H1 (cell line): ENCODE measurements around the gene CD247. TPM values are rescaled to one million over a fixed set of nuclear protein-coding genes. Genes with fewer than 3 reads are reported as not detected.

Experiments used
- CTCF ChIA-PET: fragments of 300-600 bp; sonication (Branson Sonifier 250); formaldehyde crosslinking; loops from one replicate; lab custom pipeline; 2021; ENCODE audit not compliant: partially characterized antibody; lab: Charles Lee
- POLR2A ChIA-PET: fragments of 300-600 bp; sonication (Branson Sonifier 250); formaldehyde crosslinking; loops from one replicate; lab custom pipeline; 2021; ENCODE audit warnings: inconsistent platforms; ENCODE audit not compliant: partially characterized antibody; lab: Charles Lee
- DNase-seq, 2 experiments: peaks; one replicate each; pipeline versions ENCODE4 v3.0.0 to v3.0.0-alpha.2; 2010 to 2022; ENCODE audit warnings: low spot score in 2 of 2, low read depth in 1 of 2, mixed read lengths in 1 of 2
- FAIRE-seq: peaks from 2 replicates; lab custom pipeline; 2011; peaks lifted over from hg19 to GRCh38; lab: Jason Lieb, UNC
- H2AFZ ChIP-seq: 2 replicates; pipeline ENCODE4 v1.8.1; 2012; ENCODE audit warnings: low read length, inconsistent platforms
- H2AK5ac ChIP-seq: 2 replicates; pipeline ENCODE4 v1.6.1; 2013; ENCODE audit warnings: low read depth, low read length
- H2BK120ac ChIP-seq: replicated peaks from 2 replicates; pipeline ENCODE3; 2013; ENCODE audit warnings: low read depth, low read length, inconsistent platforms
- H2BK12ac ChIP-seq: 2 replicates; pipeline ENCODE4 v1.6.1; 2013; ENCODE audit warnings: low read depth, low read length
- H2BK15ac ChIP-seq: 2 replicates; pipeline ENCODE4 v1.6.1; 2013; ENCODE audit warnings: low read length
- H2BK20ac ChIP-seq: 2 replicates; pipeline ENCODE4 v1.6.1; 2013; ENCODE audit warnings: low read length
- H2BK5ac ChIP-seq: 2 replicates; pipeline ENCODE4 v1.6.1; 2013; ENCODE audit warnings: low read depth, low read length
- H3K14ac ChIP-seq: 2 replicates; pipeline ENCODE4 v1.6.1; 2013; ENCODE audit warnings: inconsistent platforms; ENCODE audit not compliant: insufficient read length
- H3K18ac ChIP-seq: 2 replicates; pipeline ENCODE4 v1.6.1; 2013; ENCODE audit warnings: low read length; ENCODE audit errors: extremely low read depth
- H3K23ac ChIP-seq: 2 replicates; pipeline ENCODE4 v1.6.1; 2013; ENCODE audit warnings: inconsistent platforms; ENCODE audit not compliant: insufficient read length
- H3K23me2 ChIP-seq: 2 replicates; pipeline ENCODE4 v1.6.1; 2013; ENCODE audit warnings: low read depth, low read length
- H3K27ac ChIP-seq: 2 replicates; pipeline ENCODE4 v1.6.1; 2011; ENCODE audit warnings: low read depth, low read length, inconsistent platforms
- H3K27me3 ChIP-seq, 4 experiments: replicated peaks in 1 of 4; 1 replicate in 1 of 4; 2 replicates in 3 of 4; pipeline versions ENCODE4 v1.6.1 to v1.8.1; 2011 to 2013; ENCODE audit warnings: low read length in 3 of 4, mild to moderate bottlenecking in 3 of 4, inconsistent platforms in 2 of 4, mixed read lengths in 2 of 4, moderate library complexity in 1 of 4; ENCODE audit not compliant: control insufficient read depth in 3 of 4, insufficient read depth in 3 of 4; ENCODE audit errors: extremely low read depth in 1 of 4
- H3K36me3 ChIP-seq, 4 experiments: 2 replicates each; pipeline versions ENCODE4 v1.6.1 to v1.8.1; 2011 to 2013; ENCODE audit warnings: mild to moderate bottlenecking in 4 of 4, low read length in 3 of 4, moderate library complexity in 2 of 4, control low read depth in 1 of 4, inconsistent platforms in 1 of 4; ENCODE audit not compliant: insufficient read depth in 4 of 4, control insufficient read depth in 2 of 4
- H3K4ac ChIP-seq: replicated peaks from 2 replicates; pipeline ENCODE3; 2013; ENCODE audit warnings: low read length, low read depth, mixed read lengths, inconsistent platforms; ENCODE audit not compliant: insufficient read length
- H3K4me1 ChIP-seq, 4 experiments: replicated peaks in 1 of 4; 1 replicate in 1 of 4; 2 replicates in 3 of 4; pipeline versions ENCODE4 v1.6.1 to v1.8.1; 2011 to 2013; ENCODE audit warnings: low read length in 3 of 4, inconsistent platforms in 2 of 4, mixed read lengths in 1 of 4; ENCODE audit not compliant: insufficient read depth in 4 of 4, control insufficient read depth in 3 of 4
- H3K4me2 ChIP-seq, 2 experiments: 2 replicates each; pipeline versions ENCODE4 v1.6.1 to v1.8.1; 2011 to 2013; ENCODE audit warnings: low read depth in 2 of 2, low read length in 2 of 2, control low read depth in 1 of 2, inconsistent platforms in 1 of 2, mild to moderate bottlenecking in 1 of 2; ENCODE audit not compliant: insufficient read depth in 1 of 2
- H3K4me3 ChIP-seq, 4 experiments: fragments of 200-600, 300-600 bp in 1 of 4; sonication (generic), shearing (Covaris generic), sonication (Bioruptor Twin) in 1 of 4; 2 replicates each; pipeline versions ENCODE4 v1.5.1 to v1.8.1; 2011 to 2016; ENCODE audit warnings: low read length in 4 of 4, low read depth in 3 of 4, control low read depth in 2 of 4, inconsistent platforms in 2 of 4, mild to moderate bottlenecking in 2 of 4, mixed read lengths in 1 of 4, moderate library complexity in 1 of 4; ENCODE audit not compliant: insufficient read depth in 2 of 4; ENCODE audit errors: extremely low read depth in 1 of 4
- H3K56ac ChIP-seq: replicated peaks from 2 replicates; pipeline ENCODE3; 2013; ENCODE audit warnings: low read depth, mild to moderate bottlenecking, mixed read lengths, low read length, inconsistent platforms; ENCODE audit not compliant: insufficient read length
- H3K79me1 ChIP-seq: 2 replicates; pipeline ENCODE4 v1.6.1; 2013; ENCODE audit warnings: low read depth, low read length, control low read depth
- H3K79me2 ChIP-seq, 2 experiments: 2 replicates each; pipeline versions ENCODE4 v1.6.1 to v1.8.1; 2012 to 2013; ENCODE audit warnings: low read length in 2 of 2, mild to moderate bottlenecking in 2 of 2, inconsistent platforms in 1 of 2; ENCODE audit not compliant: insufficient read depth in 2 of 2, control insufficient read depth in 1 of 2
- H3K9ac ChIP-seq, 4 experiments: replicated peaks in 1 of 4; 1 replicate in 1 of 4; 2 replicates in 3 of 4; pipeline versions ENCODE4 v1.6.1 to v1.8.1; 2011 to 2013; ENCODE audit warnings: low read depth in 3 of 4, low read length in 3 of 4, control low read depth in 2 of 4, mild to moderate bottlenecking in 2 of 4, moderate library complexity in 2 of 4, inconsistent platforms in 1 of 4; ENCODE audit errors: extremely low read depth in 1 of 4
- H3K9me3 ChIP-seq, 2 experiments: 2 replicates each; pipeline versions ENCODE4 v1.6.1 to v1.8.1; 2012 to 2013; ENCODE audit warnings: mild to moderate bottlenecking in 2 of 2, moderate library complexity in 2 of 2, control low read depth in 1 of 2, inconsistent platforms in 1 of 2, low read depth in 1 of 2, low read length in 1 of 2, mixed read lengths in 1 of 2; ENCODE audit not compliant: insufficient read depth in 2 of 2
- H4K20me1 ChIP-seq, 2 experiments: replicated peaks in 1 of 2; 2 replicates each; pipeline versions ENCODE3 to v1.8.1; 2011 to 2013; ENCODE audit warnings: inconsistent platforms in 2 of 2, low read length in 2 of 2, mild to moderate bottlenecking in 1 of 2; ENCODE audit not compliant: insufficient read depth in 2 of 2, control insufficient read depth in 1 of 2
- H4K5ac ChIP-seq: 2 replicates; pipeline ENCODE4 v1.6.1; 2013; ENCODE audit warnings: low read length, low read depth, mixed read lengths, inconsistent platforms; ENCODE audit not compliant: insufficient read length
- H4K8ac ChIP-seq: 2 replicates; pipeline ENCODE4 v1.8.0; 2013; ENCODE audit warnings: mild to moderate bottlenecking, moderate library complexity, low read length, inconsistent platforms; ENCODE audit not compliant: insufficient read depth; ENCODE audit errors: extremely low read depth
- H4K91ac ChIP-seq: replicated peaks from 2 replicates; pipeline ENCODE3; 2013; ENCODE audit warnings: low read length, mixed read lengths, inconsistent platforms; ENCODE audit not compliant: insufficient read length
- CEBPB ChIP-seq: IDR thresholded peaks from 2 replicates; pipeline ENCODE4 v1.6.1; 2012; ENCODE audit warnings: low read depth, low read length
- JUND ChIP-seq: IDR thresholded peaks from 2 replicates; pipeline ENCODE4 v1.6.1; 2011; ENCODE audit warnings: mild to moderate bottlenecking, improper control_type of control experiment, low read length
- TAF7 ChIP-seq: optimal IDR thresholded peaks from 2 replicates; pipeline ENCODE3; 2011; ENCODE audit warnings: low read depth, mild to moderate bottlenecking, inconsistent platforms, low read length, moderate library complexity, borderline replicate concordance
- WGBS, 2 experiments: shearing (Covaris generic) in 1 of 2; methylation state at CpG; one replicate each; pipeline versions ENCODE4 v1.1.6 to v1.1.7; 2013 to 2015; ENCODE audit warnings: low lambda C conversion rate in 2 of 2, mixed read lengths in 2 of 2, inconsistent platforms in 1 of 2, low coverage in 1 of 2, missing lambda C conversion rate in 1 of 2; ENCODE audit not compliant: insufficient replicate concordance in 2 of 2, insufficient coverage in 1 of 2, insufficient read length in 1 of 2; ENCODE audit errors: extremely low coverage in 1 of 2, missing lambda C conversion rate in 1 of 2; 5-methylcytosine and 5-hydroxymethylcytosine counted together
- polyA plus RNA-seq, 7 experiments: library from polyadenylated mRNA; depleted of rRNA in 3 of 7; stranded (reverse) in 5 of 7; unstranded in 2 of 7; fragments of >200 nt in 5 of 7; fragments of 200-250 nt in 2 of 7; gene quantifications; 1 replicate in 5 of 7; 2 replicates in 1 of 7; 4 replicates in 1 of 7; pipeline versions ENCODE4 v1.2.1 to v1.2.3, GENCODE V29; 2011 to 2013; ENCODE audit warnings: missing spikeins in 2 of 7, mixed read lengths in 2 of 7
- total RNA-seq: library from RNA; stranded (reverse); fragmentation: NEBNext Ultra II Directional; extraction: Animal tissue kit (Norgen Biotek cat#: 25700); gene quantifications from 2 replicates; pipeline ENCODE4 v1.2.1, GENCODE V29; 2021

CD247 gene
- total and polyA plus RNA-seq, 2 of the 8 experiments (the other 6 are each of a cell fraction or from before 2014, with no cell fraction given), result 2.0 to 2.2 TPM

GRCh38 chr1:167526667-167527383 lies 8.5 kb upstream of the CD247 start:
- TF ChIP-seq CEBPB (no peak), JUND (no peak), TAF7 (no peak)
- H3K14ac ChIP-seq, result no peak overlapping the region
- H3K18ac ChIP-seq, result no peak overlapping the region
- no peak overlapping the region for H2AFZ ChIP-seq
- no peak overlapping the region for H3K4me2 ChIP-seq
- H3K56ac ChIP-seq, result no peak overlapping the region
- H3K9ac ChIP-seq, result no peak overlapping the region
- H3K4ac ChIP-seq, result no peak overlapping the region
- no peak overlapping the region for H4K5ac ChIP-seq
- no peaks in the 10 kb centered on the region for H3K79me2 ChIP-seq
- no peaks in the 10 kb centered on the region for H3K23me2 ChIP-seq
- H3K36me3 ChIP-seq, result no peaks in the 10 kb centered on the region
- no peak overlapping the region for H4K8ac ChIP-seq
- H4K20me1 ChIP-seq, result no peaks in the 10 kb centered on the region
- WGBS, 2 experiments, result 83% methylated on average over 8 of the region's 8 CpGs; no CpG with 5 or more reads in 1 of the 2 experiments
- H3K79me1 ChIP-seq, result no peaks in the 10 kb centered on the region
- no peaks in the 10 kb centered on the region for H3K9me3 ChIP-seq
- H3K4me3 ChIP-seq, result no peak overlapping the region
- ChIA-PET CTCF (interaction anchor here (1.0 to 2.2 kb wide), 7 partner anchors 8 to 73 kb away, joined by 3 to 9 read pairs (median 5); no protein-coding TSS in a partner anchor), POLR2A (interaction anchor here (1.2 to 2.1 kb wide), 2 partner anchors 10 to 27 kb away, joined by 3 to 6 read pairs; partner anchors contain the start of gene CREG1)
- no peak overlapping the region for H3K27ac ChIP-seq
- H2BK5ac ChIP-seq, result no peak overlapping the region
- H3K23ac ChIP-seq, result no peak overlapping the region
- H3K4me1 ChIP-seq, result no peaks in the 10 kb centered on the region
- H2AK5ac ChIP-seq, result no peak overlapping the region
- DNase-seq, result no peak
- no peak overlapping the region for H2BK15ac ChIP-seq
- no peak overlapping the region for H2BK12ac ChIP-seq
- 0 out of 7 replicates have a peak, but pooled peaks cover 0 to 3% (median 0%) of the 10 kb centered on the region in 4 experiments for H3K27me3 ChIP-seq
- no peak overlapping the region for H2BK20ac ChIP-seq
- FAIRE-seq, result no peak
- H2BK120ac ChIP-seq, result no peak overlapping the region
- no peak overlapping the region for H4K91ac ChIP-seq
